HL-60 (cell line): ENCODE data around the gene FGD6.

Experiments used
- POLR2AphosphoS5 ChIP-seq: IDR thresholded peaks from 2 replicates; pipeline ENCODE4 v1.6.1; 2012; ENCODE audit warnings: low read depth
- REST ChIP-seq: IDR thresholded peaks from 2 replicates; pipeline ENCODE4 v1.6.1; 2012; ENCODE audit warnings: low read depth; ENCODE audit not compliant: insufficient replicate concordance
- TF ChIP-seq, protein P1 (sequence below): IDR thresholded peaks from one replicate; pipeline ENCODE4 v1.5.1; 2011; ENCODE audit warnings: low read length, control low read depth, inconsistent platforms; ENCODE audit not compliant: insufficient read depth

DNA sequence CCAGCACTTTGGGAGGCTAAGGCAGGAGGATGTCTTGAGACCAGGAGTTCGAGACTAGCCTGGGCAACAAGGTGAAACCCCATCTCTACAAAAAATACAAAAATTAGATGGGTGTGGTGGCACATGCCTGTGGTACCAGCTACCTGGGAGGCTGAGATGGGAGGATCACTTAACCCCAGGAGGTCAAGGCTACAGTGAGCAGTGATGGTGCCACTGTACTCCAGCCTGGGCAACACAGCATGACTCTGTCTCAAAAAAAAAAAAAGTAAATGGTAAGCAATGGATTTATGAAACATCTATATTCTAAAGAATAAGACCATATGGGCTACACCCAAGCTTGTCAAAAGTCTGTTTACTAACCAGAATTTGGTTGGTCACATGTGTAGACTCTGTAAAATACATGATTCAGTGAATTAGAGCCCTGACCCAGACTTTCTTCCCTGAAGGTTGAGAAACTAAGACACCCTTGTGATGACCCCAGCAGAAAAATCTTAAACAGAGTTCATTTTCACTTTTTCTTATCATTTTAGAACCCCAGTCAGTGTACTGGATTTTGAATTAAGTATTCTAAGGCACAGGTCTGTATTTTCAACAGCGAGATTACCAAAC is 12.1 kb downstream of the FGD6 start:
- TF ChIP-seq, protein P1, sequence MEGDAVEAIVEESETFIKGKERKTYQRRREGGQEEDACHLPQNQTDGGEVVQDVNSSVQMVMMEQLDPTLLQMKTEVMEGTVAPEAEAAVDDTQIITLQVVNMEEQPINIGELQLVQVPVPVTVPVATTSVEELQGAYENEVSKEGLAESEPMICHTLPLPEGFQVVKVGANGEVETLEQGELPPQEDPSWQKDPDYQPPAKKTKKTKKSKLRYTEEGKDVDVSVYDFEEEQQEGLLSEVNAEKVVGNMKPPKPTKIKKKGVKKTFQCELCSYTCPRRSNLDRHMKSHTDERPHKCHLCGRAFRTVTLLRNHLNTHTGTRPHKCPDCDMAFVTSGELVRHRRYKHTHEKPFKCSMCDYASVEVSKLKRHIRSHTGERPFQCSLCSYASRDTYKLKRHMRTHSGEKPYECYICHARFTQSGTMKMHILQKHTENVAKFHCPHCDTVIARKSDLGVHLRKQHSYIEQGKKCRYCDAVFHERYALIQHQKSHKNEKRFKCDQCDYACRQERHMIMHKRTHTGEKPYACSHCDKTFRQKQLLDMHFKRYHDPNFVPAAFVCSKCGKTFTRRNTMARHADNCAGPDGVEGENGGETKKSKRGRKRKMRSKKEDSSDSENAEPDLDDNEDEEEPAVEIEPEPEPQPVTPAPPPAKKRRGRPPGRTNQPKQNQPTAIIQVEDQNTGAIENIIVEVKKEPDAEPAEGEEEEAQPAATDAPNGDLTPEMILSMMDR, result no peak
- TF ChIP-seq POLR2AphosphoS5 (no peak), REST (no peak)
